NCI-H2029 (cell line): Measurements from ENCODE around the gene CYTH1.
A peak's percentile ranks its signal among the peaks of the same experiment; 100 is the strongest.
"Not testable (repeated sequence)": the region's sequence is repeated elsewhere in the genome, so short reads cannot be mapped to it uniquely, and the experiment has no call there.

Source experiments
- DNase-seq: peaks from one replicate; lab custom pipeline; 2025; lab: John Stamatoyannopoulos, UW

Gene CYTH1

GRCh38 chr17:78761789-78762406 is 20.2 kb downstream of the CYTH1 start:
- DNase-seq, result no peak

GRCh38 chr17:78759969-78760352 is 22.1 kb downstream of the CYTH1 start:
- no peak for DNase-seq

GRCh38 chr17:78759203-78759968 is 22.7 kb downstream of the CYTH1 start:
- peak; percentile 84 for DNase-seq

- DNase-seq, result no peak
Observed at GRCh38 chr17:78753316-78754250, 28.5 kb downstream of the CYTH1 start.

GRCh38 chr17:78751447-78752161 is 30.5 kb downstream of the CYTH1 start:
- no peak for DNase-seq

GRCh38 chr17:78751000-78751399 is 31.1 kb downstream of the CYTH1 start:
- DNase-seq, result not testable (repeated sequence)

- DNase-seq, result no peak
Observed at GRCh38 chr17:78748730-78749317, 33.2 kb downstream of the CYTH1 start.

- DNase-seq, result no peak
Observed at GRCh38 chr17:78748048-78748729, 33.9 kb downstream of the CYTH1 start.

- DNase-seq, result no peak
Observed at GRCh38 chr17:78747488-78747887, 34.6 kb downstream of the CYTH1 start.

GRCh38 chr17:78746949-78747269 is 35.2 kb downstream of the CYTH1 start:
- DNase-seq, result no peak

GRCh38 chr17:78746263-78746948 is 35.7 kb downstream of the CYTH1 start:
- DNase-seq, result no peak

GRCh38 chr17:78745407-78746088 is 36.5 kb downstream of the CYTH1 start:
- no peak for DNase-seq

- DNase-seq, result no peak
Observed at GRCh38 chr17:78742901-78743300, 39.2 kb downstream of the CYTH1 start.

GRCh38 chr17:78741644-78742284 is 40.3 kb downstream of the CYTH1 start:
- no peak for DNase-seq

- no peak for DNase-seq
Observed at GRCh38 chr17:78739331-78739931, 42.6 kb downstream of the CYTH1 start.

GRCh38 chr17:78738698-78739097 is 43.4 kb downstream of the CYTH1 start:
- no peak for DNase-seq

- no peak for DNase-seq
Observed at GRCh38 chr17:78738278-78738677, 43.8 kb downstream of the CYTH1 start.

GRCh38 chr17:78737332-78737731 is 44.7 kb downstream of the CYTH1 start:
- DNase-seq, result no peak

- peak; percentile 69 for DNase-seq
Observed at GRCh38 chr17:78736526-78737079, 45.5 kb downstream of the CYTH1 start.
